Measurements from ENCODE around the gene BROX. TPM values are rescaled to one million over a fixed set of nuclear protein-coding genes. Genes with fewer than 3 reads are reported as not detected.

The BROX gene
- total and polyA plus RNA-seq, 2 donors (not counting 3 experiments of a cell fraction or from before 2014, with no cell fraction given), result 7.3 to 39.7 TPM

DNA sequence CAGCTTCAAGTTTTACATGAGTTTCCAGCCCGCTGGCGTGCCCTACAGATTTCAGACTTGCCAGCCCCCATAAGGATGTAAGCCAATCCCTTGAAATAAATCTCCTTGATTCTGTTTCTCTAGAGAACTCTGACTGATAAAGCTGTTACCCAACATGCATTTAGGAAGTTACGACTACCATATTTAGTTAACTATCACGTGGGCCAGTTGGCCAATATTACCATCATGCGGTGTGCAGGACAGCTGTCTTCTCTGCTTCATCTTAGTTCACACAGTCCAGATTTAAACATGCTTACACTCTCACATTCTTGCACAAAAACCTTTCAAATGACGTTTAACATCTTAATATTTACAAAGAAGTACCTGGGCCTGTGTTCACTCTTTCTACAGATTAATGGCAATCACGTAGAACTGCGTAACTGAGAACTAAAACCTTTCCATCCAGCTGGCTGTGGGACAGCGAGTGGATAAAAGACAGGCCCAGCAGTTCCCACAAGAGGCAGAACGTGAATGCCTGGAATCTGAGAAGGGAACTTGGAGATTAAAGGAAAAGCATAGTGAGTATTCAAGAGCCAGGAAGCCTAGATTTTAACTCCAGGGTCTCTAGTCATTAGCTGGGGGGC is 45.4 kb downstream of the BROX start:
- dilution Hi-C loops (cut with MboI; ENCODE audit: extremely low pct_ligation_motif_present, low sequenced_read_pairs), result no loop called here
- POLR2A ChIA-PET, result no interaction called here
- FAIRE-seq (no peak), DNase-seq (ENCODE audit: low read depth, low spot score) (no peak)
- no peaks in the 10 kb centered on the region for H3K36me3 ChIP-seq (ENCODE audit: control insufficient read depth in 2 of 2, extremely low read depth in 1 of 2, insufficient read depth in 2 of 2, low read length in 2 of 2)
- H3K79me2 ChIP-seq (ENCODE audit: control insufficient read depth, insufficient read depth, low read length), result no peaks in the 10 kb centered on the region
- no peak overlapping the region for H2AFZ ChIP-seq (ENCODE audit: low read depth, low read length)
- H3K4me3 ChIP-seq (replicated peaks in 1 of 3; ENCODE audit: insufficient read depth in 1 of 3, low read depth in 1 of 3, low read length in 3 of 3), result no peak overlapping the region
- BruUV-seq (replicated peaks), result no TSS peak
- CTCF ChIA-PET, result no interaction called here
- no peak overlapping the region for H3K27ac ChIP-seq (ENCODE audit: insufficient read depth, low read depth, low read length)
- H3K9me1 ChIP-seq (replicated peaks; ENCODE audit: control insufficient read depth, extremely low read depth, insufficient read depth, low read length), result no peaks in the 10 kb centered on the region
- H3K9me3 ChIP-seq (replicated peaks; ENCODE audit: control insufficient read depth, insufficient read depth, low read length), result no peaks in the 10 kb centered on the region
- intact Hi-C loops (cut with micrococcal nuclease), result no loop called here
- H3K4me1 ChIP-seq (ENCODE audit: control insufficient read depth, extremely low read depth, insufficient read depth, low read length), result no peaks in the 10 kb centered on the region
- H3K4me2 ChIP-seq (ENCODE audit: insufficient read depth, low read length), result no peak overlapping the region
- peaks cover 0 to 4% of the 10 kb centered on the region in 2 experiments for H3K27me3 ChIP-seq (ENCODE audit: control insufficient read depth in 2 of 2, insufficient read depth in 2 of 2, low read length in 2 of 2)
- no peaks in the 10 kb centered on the region for H4K20me1 ChIP-seq (replicated peaks; ENCODE audit: control insufficient read depth, extremely low read depth, insufficient read depth, low read length)
- TF ChIP-seq FOS (IDR thresholded peaks at IDR 0.05; ENCODE audit: borderline replicate concordance, insufficient read depth, low read length) (no peak), MYC (IDR thresholded peaks at IDR 0.05; ENCODE audit: low read depth, low read length) (no peak), POLR2AphosphoS5 (IDR thresholded peaks at IDR 0.05; ENCODE audit: insufficient read depth, low read depth, low read length) (no peak), EZH2 (IDR thresholded peaks at IDR 0.05; ENCODE audit: borderline replicate concordance, low read depth, low read length, severe bottlenecking) (no peak), JUN (IDR thresholded peaks at IDR 0.05; ENCODE audit: borderline replicate concordance, insufficient read depth, insufficient read length, low read depth) (no peak), GATA2 (IDR thresholded peaks at IDR 0.05; ENCODE audit: insufficient read depth, insufficient read length, low read depth, low read length) (no peak), CTCF (IDR thresholded peaks at IDR 0.05; ENCODE audit: extremely low read depth in 1 of 2, insufficient read depth in 1 of 2, low read depth in 1 of 2, low read length in 2 of 2) (no peak), POLR2A (IDR thresholded peaks at IDR 0.05; ENCODE audit: low read depth, low read length) (no peak)
- TF ChIP-seq, protein P1, sequence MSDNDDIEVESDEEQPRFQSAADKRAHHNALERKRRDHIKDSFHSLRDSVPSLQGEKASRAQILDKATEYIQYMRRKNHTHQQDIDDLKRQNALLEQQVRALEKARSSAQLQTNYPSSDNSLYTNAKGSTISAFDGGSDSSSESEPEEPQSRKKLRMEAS (IDR thresholded peaks at IDR 0.05; ENCODE audit: insufficient read depth, insufficient read length), result no peak
- no peak overlapping the region for H3K9ac ChIP-seq (replicated peaks; ENCODE audit: extremely low read depth, insufficient read depth, low read length)

Measured in endothelial cell of umbilical vein (primary cell).